ENCODE results near the gene CD300LG. TPM values are rescaled to one million over a fixed set of nuclear protein-coding genes. Genes with fewer than 3 reads are reported as not detected.

CD300LG gene
- total RNA-seq, 1 donor from 2014 or later, result not detected

- no peak for DNase-seq (ENCODE audit: low read depth)
Observed at GRCh38 chr17:43825567-43825966, 21.4 kb upstream of the CD300LG start.

GRCh38 chr17:43826206-43826605, 20.8 kb upstream of the CD300LG start:
- DNase-seq (ENCODE audit: low read depth), result no peak

- DNase-seq (ENCODE audit: low read depth), result no peak
Observed at GRCh38 chr17:43827596-43827995, 19.4 kb upstream of the CD300LG start.

- no peak for DNase-seq (ENCODE audit: low read depth)
Observed at GRCh38 chr17:43829738-43830137, 17.2 kb upstream of the CD300LG start.

- no peak for DNase-seq (ENCODE audit: low read depth)
Observed at GRCh38 chr17:43830510-43831140, 16.4 kb upstream of the CD300LG start.

GRCh38 chr17:43831633-43832032, 15.3 kb upstream of the CD300LG start:
- DNase-seq (ENCODE audit: low read depth), result no peak

GRCh38 chr17:43832168-43832975, 14.6 kb upstream of the CD300LG start:
- DNase-seq (ENCODE audit: low read depth), result peak; percentile 72

GRCh38 chr17:43832976-43833829, 13.8 kb upstream of the CD300LG start, which contains the start of gene MPP3:
TSS of gene MPP3 (minus strand) at chr17:43833146. CDS start at chr17:43831906, 1,240 bp downstream.
- peak; percentile 75 for DNase-seq (ENCODE audit: low read depth)

- no peak for DNase-seq (ENCODE audit: low read depth)
Observed at GRCh38 chr17:43834106-43834505, 12.9 kb upstream of the CD300LG start.

- DNase-seq (ENCODE audit: low read depth), result peak; percentile 16
Observed at GRCh38 chr17:43839670-43840108, 7.3 kb upstream of the CD300LG start.

- DNase-seq (ENCODE audit: low read depth), result no peak
Observed at GRCh38 chr17:43840814-43841213, 6.2 kb upstream of the CD300LG start.

GRCh38 chr17:43841282-43841681, 5.7 kb upstream of the CD300LG start:
- DNase-seq (ENCODE audit: low read depth), result no peak

- DNase-seq (ENCODE audit: low read depth), result peak; percentile 90
Observed at GRCh38 chr17:43842091-43842974, 4.6 kb upstream of the CD300LG start.

GRCh38 chr17:43842975-43843325, 4.0 kb upstream of the CD300LG start:
- DNase-seq (ENCODE audit: low read depth), result no peak

- no peak for DNase-seq (ENCODE audit: low read depth)
Observed at GRCh38 chr17:43844241-43844640, 2.7 kb upstream of the CD300LG start.

- no peak for DNase-seq (ENCODE audit: low read depth)
Observed at GRCh38 chr17:43845766-43846165, 1.2 kb upstream of the CD300LG start.

- peak; percentile 81 for DNase-seq (ENCODE audit: low read depth)
Observed at GRCh38 chr17:43846221-43846712, 709 bp upstream of the CD300LG start.

GRCh38 chr17:43848601-43849000, 1.6 kb downstream of the CD300LG start:
- DNase-seq (ENCODE audit: low read depth), result no peak

GRCh38 chr17:43849116-43849515, 2.1 kb downstream of the CD300LG start:
- DNase-seq (ENCODE audit: low read depth), result no peak

- DNase-seq (ENCODE audit: low read depth), result no peak
Observed at GRCh38 chr17:43852571-43852970, 5.6 kb downstream of the CD300LG start.

GRCh38 chr17:43853546-43853945, 6.6 kb downstream of the CD300LG start:
- no peak for DNase-seq (ENCODE audit: low read depth)

Measured in myocyte (in vitro differentiated cells).